Caco-2 (cell line): ENCODE results near the gene ME3. TPM values are rescaled to one million over a fixed set of nuclear protein-coding genes. Genes with fewer than 3 reads are reported as not detected.

Experiments
- BruUV-seq: library from RNA; stranded (reverse); fragments of 400-500 nt; replicated peaks from 2 replicates; lab custom pipeline; 2021; lab: Mats Ljungman, UMichigan
- CTCF ChIA-PET: fragments of 300-600 bp; sonication (Branson Sonifier 250); formaldehyde crosslinking; loops from one replicate; lab custom pipeline; 2022; ENCODE audit warnings: antibody characterized with exemption; lab: Charles Lee
- POLR2A ChIA-PET: fragments of 300-600 bp; sonication (Branson Sonifier 250); formaldehyde crosslinking; loops from one replicate; lab custom pipeline; 2022; ENCODE audit warnings: antibody characterized with exemption; lab: Charles Lee
- DNase-seq, 2 experiments: peaks; one replicate each; pipeline versions ENCODE4 v3.0.0 to v3.0.0-alpha.2; 2020 to 2022
- H3K27me3 ChIP-seq: replicated peaks from 2 replicates; pipeline ENCODE4 v1.6.0; 2011; ENCODE audit warnings: low read length; ENCODE audit not compliant: control insufficient read depth, insufficient read depth
- H3K36me3 ChIP-seq: 2 replicates; pipeline ENCODE4 v1.5.1; 2011; ENCODE audit warnings: low read length; ENCODE audit not compliant: control insufficient read depth, insufficient read depth
- H3K4me1 ChIP-seq: fragments of 250-450 bp; sonication (Bioruptor Pico); 2 replicates; pipeline ENCODE4 v1.5.1; 2020; ENCODE audit warnings: mild to moderate bottlenecking
- H3K4me3 ChIP-seq: 2 replicates; pipeline ENCODE4 v1.5.1; 2011; ENCODE audit warnings: low read depth, mild to moderate bottlenecking, control low read depth, low read length
- H3K9me3 ChIP-seq: fragments of 250-450 bp; sonication (Bioruptor Pico); 2 replicates; pipeline ENCODE4 v1.5.1; 2020; ENCODE audit warnings: mild to moderate bottlenecking, moderate library complexity
- H3K27ac Mint-ChIP-seq: one replicate; pipeline ENCODE4 v1.8.0; 2022; ENCODE audit warnings: mixed read lengths; ENCODE audit not compliant: unreplicated experiment
- H3K27me3 Mint-ChIP-seq: one replicate; pipeline ENCODE4 v1.8.0; 2022; ENCODE audit warnings: mixed read lengths; ENCODE audit not compliant: insufficient read depth, unreplicated experiment
- H3K36me3 Mint-ChIP-seq: one replicate; pipeline ENCODE4 v1.8.0; 2022; ENCODE audit warnings: mild to moderate bottlenecking, mixed read lengths; ENCODE audit not compliant: insufficient read depth, unreplicated experiment
- H3K4me1 Mint-ChIP-seq: one replicate; pipeline ENCODE4 v1.8.0; 2022; ENCODE audit warnings: low read depth, mixed read lengths; ENCODE audit not compliant: unreplicated experiment
- H3K4me3 Mint-ChIP-seq: one replicate; pipeline ENCODE4 v1.8.0; 2022; ENCODE audit warnings: mild to moderate bottlenecking, moderate library complexity, mixed read lengths; ENCODE audit not compliant: unreplicated experiment
- H3K9me3 Mint-ChIP-seq: one replicate; pipeline ENCODE4 v1.8.0; 2022; ENCODE audit warnings: mixed read lengths; ENCODE audit not compliant: unreplicated experiment
- intact Hi-C: fragments of 100-400 bp; cut with micrococcal nuclease; formaldehyde crosslinking; loops from one replicate; pipeline ENCODE4 v1.10.0; 2022; ENCODE audit not compliant: unreplicated experiment
- total RNA-seq: library from RNA; stranded (reverse); gene quantifications from 2 replicates; pipeline ENCODE4 v1.2.3, GENCODE V29; 2022
- TF ChIP-seq, protein P1 (sequence below), 2 experiments: fragments of 200-600 bp in 1 of 2; IDR thresholded peaks; 1 replicate in 1 of 2; 2 replicates in 1 of 2; pipeline versions ENCODE4 v1.5.1 to v1.8.0; 2011 to 2022; ENCODE audit warnings: antibody characterized with exemption in 1 of 2, control low read depth in 1 of 2, inconsistent platforms in 1 of 2, low read depth in 1 of 2, low read length in 1 of 2, mild to moderate bottlenecking in 1 of 2, moderate library complexity in 1 of 2; ENCODE audit not compliant: insufficient read depth in 1 of 2, severe bottlenecking in 1 of 2, unreplicated experiment in 1 of 2

The ME3 gene
- total RNA-seq, 1 experiment from 2014 or later = 32.8 TPM

DNA sequence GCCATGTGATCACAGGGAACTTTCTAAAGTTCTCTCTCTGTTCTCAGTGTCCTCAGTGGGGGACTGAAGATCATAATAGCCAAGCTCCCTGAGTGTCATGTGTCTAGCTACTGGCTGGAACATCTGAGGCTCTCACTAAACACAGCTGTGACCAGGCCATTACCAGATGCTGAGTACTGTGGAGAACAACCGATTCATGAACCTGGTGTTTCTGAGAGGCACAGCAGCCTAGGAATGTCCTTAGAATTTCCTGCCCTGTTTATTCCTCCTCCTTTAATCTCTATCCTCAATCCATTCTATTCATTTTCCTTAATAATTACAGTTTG, 93.0 kb downstream of the ME3 start:
- H3K36me3 Mint-ChIP-seq = peaks cover 2% of the 10 kb centered on the region
- no peaks in the 10 kb centered on the region for H3K27me3 ChIP-seq
- H3K4me1 Mint-ChIP-seq = peaks cover 24% of the 10 kb centered on the region
- H3K4me3 ChIP-seq = no peak overlapping the region
- H3K36me3 ChIP-seq = no peaks in the 10 kb centered on the region
- H3K27me3 Mint-ChIP-seq = no peaks in the 10 kb centered on the region
- no peaks in the 10 kb centered on the region for H3K9me3 ChIP-seq
- TF ChIP-seq, protein P1, sequence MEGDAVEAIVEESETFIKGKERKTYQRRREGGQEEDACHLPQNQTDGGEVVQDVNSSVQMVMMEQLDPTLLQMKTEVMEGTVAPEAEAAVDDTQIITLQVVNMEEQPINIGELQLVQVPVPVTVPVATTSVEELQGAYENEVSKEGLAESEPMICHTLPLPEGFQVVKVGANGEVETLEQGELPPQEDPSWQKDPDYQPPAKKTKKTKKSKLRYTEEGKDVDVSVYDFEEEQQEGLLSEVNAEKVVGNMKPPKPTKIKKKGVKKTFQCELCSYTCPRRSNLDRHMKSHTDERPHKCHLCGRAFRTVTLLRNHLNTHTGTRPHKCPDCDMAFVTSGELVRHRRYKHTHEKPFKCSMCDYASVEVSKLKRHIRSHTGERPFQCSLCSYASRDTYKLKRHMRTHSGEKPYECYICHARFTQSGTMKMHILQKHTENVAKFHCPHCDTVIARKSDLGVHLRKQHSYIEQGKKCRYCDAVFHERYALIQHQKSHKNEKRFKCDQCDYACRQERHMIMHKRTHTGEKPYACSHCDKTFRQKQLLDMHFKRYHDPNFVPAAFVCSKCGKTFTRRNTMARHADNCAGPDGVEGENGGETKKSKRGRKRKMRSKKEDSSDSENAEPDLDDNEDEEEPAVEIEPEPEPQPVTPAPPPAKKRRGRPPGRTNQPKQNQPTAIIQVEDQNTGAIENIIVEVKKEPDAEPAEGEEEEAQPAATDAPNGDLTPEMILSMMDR (IDR thresholded peaks at IDR 0.05; ENCODE audit: insufficient read depth in 1 of 2, low read depth in 1 of 2, low read length in 1 of 2, severe bottlenecking in 1 of 2, unreplicated experiment in 1 of 2) = no peak
- no peaks in the 10 kb centered on the region for H3K9me3 Mint-ChIP-seq
- peaks cover 58% of the 10 kb centered on the region for H3K4me1 ChIP-seq
- BruUV-seq = no TSS peak
- H3K27ac Mint-ChIP-seq = no peak overlapping the region
- no peak overlapping the region for H3K4me3 Mint-ChIP-seq
- POLR2A ChIA-PET = interaction anchor here (0.7 kb wide), 1 partner anchor 344 kb away, joined by 3 read pairs; no protein-coding TSS in a partner anchor
- intact Hi-C loops = no loop called here
- CTCF ChIA-PET = interaction anchor here (0.6 to 1.0 kb wide), 2 partner anchors 29 to 70 kb away, joined by 3 read pairs; no protein-coding TSS in a partner anchor
- no peak for DNase-seq

DNA sequence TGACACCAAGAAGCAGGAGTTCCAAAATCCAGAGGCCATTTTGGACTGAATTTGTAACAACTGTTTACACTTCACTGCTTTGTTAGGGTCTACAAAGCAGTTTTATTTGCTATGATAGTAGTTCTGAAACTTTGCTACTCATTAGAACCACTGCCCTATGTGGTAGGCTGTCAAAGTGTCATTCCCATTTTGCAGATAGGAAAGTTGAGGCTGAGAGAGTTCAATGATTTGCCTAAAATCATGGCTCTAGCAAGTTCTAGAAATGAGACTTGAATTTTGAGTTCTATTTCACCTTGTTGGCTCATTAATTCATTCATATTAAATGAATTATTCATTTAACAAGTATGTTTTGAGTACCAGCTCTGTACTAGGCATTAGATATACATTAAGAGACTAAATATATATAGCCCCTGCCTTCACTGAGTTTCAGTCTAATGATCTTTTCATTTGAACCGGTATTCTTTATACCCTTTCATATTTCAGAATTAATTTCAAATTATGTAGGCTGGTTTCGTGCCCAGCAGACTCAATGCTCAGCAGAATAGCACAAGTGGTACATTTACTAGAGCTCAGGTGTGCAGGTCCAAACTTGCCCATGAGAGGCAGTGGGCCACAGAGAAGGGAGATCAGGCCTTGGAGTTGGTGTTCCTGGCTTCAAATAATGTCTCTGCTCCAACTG, 93.5 kb downstream of the ME3 start:
- H3K4me1 Mint-ChIP-seq = peaks cover 27% of the 10 kb centered on the region
- POLR2A ChIA-PET = interaction anchor here (0.6 kb wide), 1 partner anchor 277 kb away, joined by 3 read pairs; the partner anchor contains the start of gene HIKESHI
- TF ChIP-seq, protein P1 (IDR thresholded peaks at IDR 0.05; ENCODE audit: insufficient read depth in 1 of 2, low read depth in 1 of 2, low read length in 1 of 2, severe bottlenecking in 1 of 2, unreplicated experiment in 1 of 2) = peak in 1 of 2 experiments; percentile 5
- intact Hi-C loops = no loop called here
- BruUV-seq = no TSS peak
- H3K9me3 ChIP-seq = no peaks in the 10 kb centered on the region
- H3K27me3 Mint-ChIP-seq = no peaks in the 10 kb centered on the region
- H3K27ac Mint-ChIP-seq = no peak overlapping the region
- H3K4me3 ChIP-seq = no peak overlapping the region
- no peaks in the 10 kb centered on the region for H3K36me3 ChIP-seq
- H3K4me3 Mint-ChIP-seq = no peak overlapping the region
- peaks cover 6% of the 10 kb centered on the region for H3K36me3 Mint-ChIP-seq
- H3K9me3 Mint-ChIP-seq = no peaks in the 10 kb centered on the region
- peaks cover 58% of the 10 kb centered on the region for H3K4me1 ChIP-seq
- CTCF ChIA-PET = interaction anchor here (0.6 to 1.0 kb wide), 2 partner anchors 29 to 69 kb away, joined by 3 read pairs; no protein-coding TSS in a partner anchor
- no peak for DNase-seq
- no peaks in the 10 kb centered on the region for H3K27me3 ChIP-seq

DNA sequence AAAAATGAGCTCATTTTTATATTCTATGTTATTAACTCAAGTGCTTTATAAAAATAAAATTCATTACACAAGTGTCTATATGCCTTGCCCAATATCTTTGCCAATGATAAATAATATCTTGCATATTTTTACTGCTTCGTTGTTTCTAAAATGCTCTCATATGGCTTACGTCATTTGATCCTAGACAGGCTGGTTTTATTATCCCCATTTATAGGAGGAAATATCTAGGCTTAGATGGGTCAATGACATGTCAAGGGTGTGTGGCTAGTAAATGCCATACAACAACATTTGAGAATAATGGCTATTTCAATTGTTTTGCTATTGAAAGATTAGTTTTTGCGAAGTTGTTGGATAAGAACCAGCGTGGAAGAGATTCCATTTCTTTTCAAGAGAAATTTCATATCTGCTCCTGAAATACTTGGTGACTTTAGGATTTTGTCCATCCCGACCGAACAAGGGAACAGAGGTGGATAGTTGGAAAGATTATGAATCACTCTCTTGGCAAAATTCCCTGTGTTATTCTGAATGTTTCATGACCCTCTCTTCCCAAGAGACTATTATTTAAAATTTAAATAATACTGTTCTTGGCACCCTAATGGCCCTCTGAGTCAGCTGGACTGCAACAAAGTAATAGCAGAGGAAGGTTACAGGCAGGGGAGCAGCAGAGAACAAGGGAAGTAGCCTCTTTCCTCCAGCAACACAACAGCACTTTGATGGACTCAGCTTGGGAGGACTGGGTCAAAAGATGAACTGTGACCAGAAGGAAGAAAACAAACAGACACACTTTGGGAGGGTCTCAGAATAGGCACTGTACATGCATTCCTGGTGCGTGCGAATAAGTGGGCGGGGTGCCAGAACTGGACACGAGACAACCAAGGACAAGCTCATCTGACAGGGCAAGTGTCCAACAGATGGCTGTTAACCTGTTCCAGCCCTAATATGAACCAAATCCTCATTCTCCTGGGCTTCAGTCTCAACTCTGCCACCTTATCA, 94.5 kb downstream of the ME3 start:
- CTCF ChIA-PET = no interaction called here
- intact Hi-C loops = no loop called here
- no peaks in the 10 kb centered on the region for H3K9me3 Mint-ChIP-seq
- H3K36me3 Mint-ChIP-seq = peaks cover 6% of the 10 kb centered on the region
- H3K4me3 ChIP-seq = no peak overlapping the region
- no peaks in the 10 kb centered on the region for H3K27me3 Mint-ChIP-seq
- no peak overlapping the region for H3K27ac Mint-ChIP-seq
- peaks cover 25% of the 10 kb centered on the region for H3K4me1 Mint-ChIP-seq
- DNase-seq = peak in 1 of 2 experiments; percentile 60
- TF ChIP-seq, protein P1 (IDR thresholded peaks at IDR 0.05; ENCODE audit: insufficient read depth in 1 of 2, low read depth in 1 of 2, low read length in 1 of 2, severe bottlenecking in 1 of 2, unreplicated experiment in 1 of 2) = no peak
- H3K27me3 ChIP-seq = no peaks in the 10 kb centered on the region
- no peaks in the 10 kb centered on the region for H3K9me3 ChIP-seq
- no peaks in the 10 kb centered on the region for H3K36me3 ChIP-seq
- POLR2A ChIA-PET = interaction anchor here (0.6 kb wide), 1 partner anchor 276 kb away, joined by 3 read pairs; the partner anchor contains the start of gene HIKESHI
- no TSS peak for BruUV-seq
- H3K4me1 ChIP-seq = peaks cover 49% of the 10 kb centered on the region
- no peak overlapping the region for H3K4me3 Mint-ChIP-seq
